Aorta (tissue), 5 donors: Measurements from ENCODE around the gene MYO3B. TPM values are rescaled to one million over a fixed set of nuclear protein-coding genes. Genes with fewer than 3 reads are reported as not detected.
"Not testable (repeated sequence)": the region's sequence is repeated elsewhere in the genome, so short reads cannot be mapped to it uniquely, and the experiment has no call there.

Experiments used
- ATAC-seq: fragments of 200-7000 bp; cut with Tn5 transposase; one replicate; pipeline ENCODE4 v1.9.1; 2022; ENCODE audit warnings: moderate library complexity; ENCODE audit not compliant: low FRiP score
- DNase-seq, 2 donors: peaks; one replicate each; pipeline ENCODE4 v3.0.0-alpha.2; 2020
- H3K27ac ChIP-seq, 2 donors: one replicate each; pipeline ENCODE4 v1.5.1; 2013; ENCODE audit warnings: low read length in 2 of 2, mild to moderate bottlenecking in 2 of 2, moderate library complexity in 2 of 2, control low read depth in 1 of 2, inconsistent platforms in 1 of 2, low read depth in 1 of 2
- H3K27me3 ChIP-seq, 2 donors: one replicate each; pipeline ENCODE4 v1.6.1; 2013; ENCODE audit warnings: control low read depth in 1 of 2, low read length in 1 of 2, mild to moderate bottlenecking in 1 of 2, moderate library complexity in 1 of 2; ENCODE audit not compliant: insufficient read depth in 2 of 2, control insufficient read depth in 1 of 2
- H3K36me3 ChIP-seq, 2 donors: one replicate each; pipeline ENCODE4 v1.6.1; 2013; ENCODE audit warnings: control low read depth in 1 of 2, low read length in 1 of 2, mild to moderate bottlenecking in 1 of 2; ENCODE audit not compliant: insufficient read depth in 2 of 2, control insufficient read depth in 1 of 2
- H3K4me1 ChIP-seq, 2 donors: one replicate each; pipeline ENCODE4 v1.6.1; 2013; ENCODE audit warnings: low read length in 2 of 2, control low read depth in 1 of 2, mild to moderate bottlenecking in 1 of 2, moderate library complexity in 1 of 2; ENCODE audit not compliant: insufficient read depth in 2 of 2, control insufficient read depth in 1 of 2
- H3K4me3 ChIP-seq, 2 donors: one replicate each; pipeline ENCODE4 v1.5.1; 2013; ENCODE audit warnings: low read length in 2 of 2, control low read depth in 1 of 2, mild to moderate bottlenecking in 1 of 2
- H3K9me3 ChIP-seq: one replicate; pipeline ENCODE4 v1.6.1; 2013; ENCODE audit warnings: mild to moderate bottlenecking, low read length; ENCODE audit not compliant: control insufficient read depth
- WGBS, 2 donors: extraction: QIAGEN DNeasy Blood & Tissue Kit; methylation state at CpG; one replicate each; pipeline ENCODE4 v1.1.7; 2013; 5-methylcytosine and 5-hydroxymethylcytosine counted together
- intact Hi-C, 2 donors: fragments of 100-400 bp; cut with DNase I; formaldehyde crosslinking; loops; one replicate each; pipeline versions ENCODE4 v1.14.2 to v1.15.0; 2022
- polyA plus RNA-seq, 2 donors: library from polyadenylated mRNA; stranded (reverse); fragments of 200-250 nt; gene quantifications; one replicate each; pipeline ENCODE4 v1.2.3, GENCODE V29; 2013
- total RNA-seq, 2 donors: library from RNA; stranded (reverse); fragmentation: NEBNext Ultra II Directional; extraction: Animal tissue kit (Norgen Biotek cat#: 25700); gene quantifications; one replicate each; pipeline ENCODE4 v1.2.1, GENCODE V29; 2021
- donor health status: healthy with polysubstance abuse.
- donor health status: Bipolar disorder and iron deficiency.
- donor health status: DM: no; HTN: no; CAD: no.
- donor health status: DM: no; HTN: no; CAD: no.
- donor health status: DM: yes; HTN: yes; CAD: no.

The MYO3B gene
- total and polyA plus RNA-seq, 4 donors = 0.05 to 0.32 TPM; not detected in 2

DNA sequence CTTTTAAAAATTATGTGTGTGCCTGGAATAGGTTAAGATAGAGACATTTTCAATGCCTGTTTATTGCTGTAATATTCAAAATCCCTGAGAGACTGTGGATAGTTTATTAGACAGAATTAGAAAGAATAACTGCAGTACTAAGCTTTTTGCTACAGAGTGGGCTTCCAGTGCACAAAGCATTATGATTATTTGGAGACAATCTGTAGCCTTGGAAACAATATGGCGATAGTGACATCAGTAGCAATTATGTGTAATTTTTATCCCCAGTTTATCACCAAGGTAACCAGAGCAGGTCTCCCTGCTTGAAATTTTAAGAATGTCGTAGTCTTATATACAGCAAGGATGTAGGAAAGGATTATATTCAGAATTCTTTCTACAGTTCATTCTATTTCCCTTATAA is 100.0 kb downstream of the MYO3B start:
- Histone ChIP-seq H3K4me3 (no peak overlapping the region), H3K27ac (no peak overlapping the region), H3K9me3 (no peaks in the 10 kb centered on the region), H3K36me3 (no peaks in the 10 kb centered on the region), H3K27me3 (no peaks in the 10 kb centered on the region), H3K4me1 (no peaks in the 10 kb centered on the region)
- intact Hi-C loops = no loop called here
- ATAC-seq (no peak), DNase-seq (no peak)
- 74 to 78% methylated on average over 2 of the region's 2 CpGs for WGBS, 2 donors

DNA sequence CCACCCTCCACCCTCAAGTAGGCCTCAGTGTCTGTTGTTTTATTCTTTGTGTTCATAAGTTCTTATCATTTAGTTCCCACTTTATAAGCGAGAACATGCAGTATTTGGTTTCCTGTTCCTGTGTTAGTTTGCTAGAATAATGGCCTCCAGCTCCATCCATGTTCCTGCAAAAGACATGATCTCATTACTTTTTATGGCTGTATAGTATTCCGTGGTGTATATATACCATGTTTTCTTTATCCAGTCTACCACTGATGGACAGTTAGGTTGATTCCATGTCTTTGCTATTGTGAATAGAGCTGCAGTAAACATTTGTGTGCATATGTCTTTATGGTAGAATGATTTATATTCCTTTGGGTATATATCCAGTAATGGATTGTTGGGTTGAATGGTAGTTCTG is 101.7 kb downstream of the MYO3B start:
- H3K4me3 ChIP-seq, ATAC-seq, intact Hi-C loops, H3K4me1 ChIP-seq, H3K36me3 ChIP-seq, H3K27ac ChIP-seq, H3K27me3 ChIP-seq, H3K9me3 ChIP-seq, DNase-seq: not testable (repeated sequence)
- WGBS, 2 donors = 81 to 91% methylated on average over 2 of the region's 2 CpGs

DNA sequence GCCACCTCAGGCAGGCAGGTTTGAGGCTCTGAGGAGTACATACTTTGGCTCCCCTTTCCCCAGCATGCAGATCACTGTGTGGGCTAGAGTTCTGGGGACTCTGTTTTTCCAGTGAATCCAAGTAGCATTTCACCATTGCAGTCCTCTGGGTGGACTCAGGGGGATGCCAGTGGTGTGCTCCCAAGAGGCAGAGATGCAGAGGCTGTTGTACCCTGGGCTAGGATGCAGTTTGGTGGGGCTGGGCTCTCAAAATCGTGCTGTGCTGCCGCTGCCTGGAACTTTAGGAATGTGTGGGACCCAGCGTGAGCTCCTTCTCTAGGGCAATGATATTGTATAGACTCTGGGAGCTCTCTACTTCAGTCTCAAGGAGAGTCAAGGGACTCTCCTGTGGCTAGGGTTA is 104.9 kb downstream of the MYO3B start:
- 21 to 23% methylated on average over 3 of the region's 3 CpGs for WGBS, 2 donors
- ATAC-seq (peak; percentile 15), DNase-seq (no peak)
- Histone ChIP-seq H3K36me3 (no peaks in the 10 kb centered on the region), H3K9me3 (no peaks in the 10 kb centered on the region), H3K4me1 (no peaks in the 10 kb centered on the region), H3K4me3 (no peak overlapping the region), H3K27me3 (no peaks in the 10 kb centered on the region), H3K27ac (no peak overlapping the region)
- intact Hi-C loops = no loop called here

DNA sequence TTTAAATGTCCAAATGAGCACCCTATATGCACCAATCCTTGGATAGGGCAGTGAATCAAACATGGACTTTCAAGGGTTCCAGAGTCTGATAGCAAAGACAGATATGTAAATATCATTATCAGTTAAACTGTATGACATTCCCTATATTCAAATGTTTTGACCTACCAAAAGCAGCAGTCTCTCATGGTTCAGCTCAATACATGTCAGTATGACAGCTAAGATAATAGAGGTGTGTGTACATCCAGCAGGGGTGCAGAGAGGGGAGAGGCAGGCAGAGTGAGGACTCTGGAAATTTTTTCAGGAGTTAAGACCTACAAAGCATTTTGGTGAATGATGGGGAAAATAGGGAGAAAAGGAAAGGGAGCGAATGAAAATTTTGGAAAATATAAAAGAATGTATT is 106.3 kb downstream of the MYO3B start:
- DNase-seq = no peak
- Histone ChIP-seq H3K4me1 (no peaks in the 10 kb centered on the region), H3K27ac (no peak overlapping the region), H3K9me3 (no peaks in the 10 kb centered on the region), H3K36me3 (no peaks in the 10 kb centered on the region), H3K27me3 (no peaks in the 10 kb centered on the region), H3K4me3 (no peak overlapping the region)
- 92 to 94% methylated on average over 1 of the region's 1 CpG for WGBS, 2 donors
- intact Hi-C loops = no loop called here
- no peak for ATAC-seq

DNA sequence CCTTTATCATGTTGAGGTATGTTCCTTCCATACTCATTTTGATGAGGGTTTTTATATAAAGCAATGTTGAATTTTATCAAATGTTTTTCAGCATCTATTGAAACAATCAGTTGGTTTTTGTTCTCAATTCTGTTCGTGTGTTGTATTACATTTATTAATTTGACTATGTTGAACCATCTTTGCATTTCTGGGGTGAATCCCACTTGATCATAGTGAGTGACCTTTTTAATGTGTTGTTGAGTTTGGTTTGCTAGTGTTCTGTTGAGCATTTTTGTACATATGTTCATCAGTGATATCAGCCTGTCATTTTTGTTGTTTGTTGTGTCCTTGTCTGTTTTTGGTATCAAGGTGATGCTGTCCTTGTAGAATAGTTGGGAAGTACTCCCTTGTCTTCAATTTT is 110.9 kb downstream of the MYO3B start:
- 60 to 71% methylated on average over 1 of the region's 1 CpG for WGBS, 2 donors
- Histone ChIP-seq H3K27ac (no peak overlapping the region), H3K4me3 (no peak overlapping the region), H3K9me3 (no peaks in the 10 kb centered on the region), H3K4me1 (no peaks in the 10 kb centered on the region), H3K27me3 (no peaks in the 10 kb centered on the region), H3K36me3 (no peaks in the 10 kb centered on the region)
- intact Hi-C loops = no loop called here
- DNase-seq (no peak), ATAC-seq (no peak)

DNA sequence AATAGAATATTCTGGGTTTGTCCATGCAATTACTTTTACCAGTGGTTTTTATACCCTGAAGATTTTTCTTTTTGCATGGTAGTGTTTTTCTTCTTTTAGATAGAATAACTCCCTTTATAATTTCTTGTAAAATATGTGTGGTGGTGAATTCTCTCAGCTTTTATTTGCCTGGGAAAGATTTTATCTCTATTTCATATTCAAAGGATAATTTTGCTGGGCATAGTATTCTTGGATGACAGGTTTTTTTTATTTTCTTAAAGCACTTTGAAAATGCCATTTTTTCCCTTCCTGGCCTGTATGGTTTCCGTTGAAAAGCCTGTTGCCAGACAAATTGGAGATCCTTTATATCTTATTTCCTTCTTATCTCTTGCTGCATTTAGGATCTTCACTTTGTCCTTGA is 113.5 kb downstream of the MYO3B start:
- H3K9me3 ChIP-seq = peaks cover 1% of the 10 kb centered on the region
- H3K36me3 ChIP-seq = no peaks in the 10 kb centered on the region
- ATAC-seq (no peak), DNase-seq (no peak)
- H3K4me1 ChIP-seq = no peaks in the 10 kb centered on the region
- no peak overlapping the region for H3K27ac ChIP-seq
- intact Hi-C loops = no loop called here
- H3K4me3 ChIP-seq = no peak overlapping the region
- no peaks in the 10 kb centered on the region for H3K27me3 ChIP-seq
- WGBS, 2 donors = 73 to 85% methylated on average over 1 of the region's 1 CpG

DNA sequence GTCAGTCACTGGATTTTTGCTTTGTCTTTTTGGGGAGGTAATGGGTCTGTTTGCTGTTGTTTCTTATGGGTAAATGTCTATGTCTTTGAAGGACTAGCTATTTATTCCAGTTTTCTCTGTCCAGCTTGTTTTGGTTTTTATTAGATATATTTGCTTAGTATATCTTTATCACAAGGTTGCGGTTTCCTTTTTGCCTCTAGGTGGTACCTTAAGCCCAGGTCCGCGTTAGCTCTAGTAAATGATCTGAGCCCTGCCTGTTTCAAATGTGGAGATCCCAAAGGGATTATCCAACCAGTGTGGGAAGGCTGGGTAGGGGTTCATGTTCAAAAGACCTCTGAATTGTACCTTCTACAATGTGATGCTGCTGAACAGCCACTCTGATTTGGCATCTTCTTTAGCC is 114.5 kb downstream of the MYO3B start:
- no peak for DNase-seq
- H3K4me3 ChIP-seq = no peak overlapping the region
- H3K27me3 ChIP-seq = no peaks in the 10 kb centered on the region
- 84 to 85% methylated on average over 3 of the region's 3 CpGs for WGBS, 2 donors
- ATAC-seq = no peak
- intact Hi-C loops = no loop called here
- no peaks in the 10 kb centered on the region for H3K36me3 ChIP-seq
- no peaks in the 10 kb centered on the region for H3K4me1 ChIP-seq
- H3K9me3 ChIP-seq = peaks cover 1% of the 10 kb centered on the region
- no peak overlapping the region for H3K27ac ChIP-seq

DNA sequence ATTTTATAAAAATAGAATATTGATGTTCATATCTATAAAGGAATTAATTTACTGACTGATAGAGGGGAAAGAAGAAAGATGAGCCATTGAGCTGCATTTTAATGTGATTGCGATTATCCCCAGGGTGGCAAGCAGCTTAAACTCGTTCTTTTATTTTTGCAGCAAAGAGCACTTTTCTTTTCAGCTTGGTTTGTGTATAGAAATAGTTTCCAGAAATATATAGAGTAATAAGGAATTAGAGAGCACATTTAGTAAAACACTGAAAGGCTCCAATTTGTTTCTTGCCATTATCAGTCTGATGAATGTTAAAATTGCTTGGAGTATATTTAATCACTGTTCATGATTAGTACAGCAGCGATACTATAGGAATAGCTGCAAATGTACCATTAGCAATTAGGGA is 119.5 kb downstream of the MYO3B start:
- intact Hi-C loops = no loop called here
- DNase-seq = no peak

DNA sequence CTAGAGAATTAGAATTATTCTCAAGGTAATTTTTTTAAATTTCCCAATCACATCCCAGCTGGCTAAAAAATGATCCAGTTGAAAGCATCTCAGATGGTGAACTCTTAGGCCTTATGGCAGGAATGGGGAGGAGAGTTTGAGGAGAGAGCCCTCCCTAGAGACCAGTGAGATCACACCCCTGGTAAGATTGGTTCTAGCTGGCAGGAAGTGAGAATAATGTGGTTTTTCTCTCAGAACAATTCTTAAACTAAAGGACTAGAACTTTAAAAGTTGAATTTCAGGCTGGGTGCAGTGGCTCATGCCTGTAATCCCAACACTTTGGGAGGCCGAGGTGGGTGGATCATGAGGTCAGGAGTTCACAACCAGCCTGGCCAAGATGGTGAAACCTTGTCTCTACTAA is 120.2 kb downstream of the MYO3B start:
- no peak for ATAC-seq
- H3K36me3 ChIP-seq = no peaks in the 10 kb centered on the region
- WGBS, 2 donors = 71 to 83% methylated on average over 1 of the region's 1 CpG
- H3K27me3 ChIP-seq = no peaks in the 10 kb centered on the region
- no peak for DNase-seq
- H3K4me1 ChIP-seq = no peaks in the 10 kb centered on the region
- H3K9me3 ChIP-seq = peaks cover 1% of the 10 kb centered on the region
- no peak overlapping the region for H3K4me3 ChIP-seq
- no peak overlapping the region for H3K27ac ChIP-seq
- intact Hi-C loops = no loop called here

More for the DNA sequence above, 119.5 kb downstream of the MYO3B start:
- Histone ChIP-seq H3K4me1 (no peaks in the 10 kb centered on the region), H3K27ac (no peak overlapping the region), H3K4me3 (no peak overlapping the region), H3K9me3 (peaks cover 1% of the 10 kb centered on the region), H3K36me3 (no peaks in the 10 kb centered on the region), H3K27me3 (no peaks in the 10 kb centered on the region)
- WGBS, 2 donors = 88 to 93% methylated on average over 3 of the region's 3 CpGs
- no peak for ATAC-seq
